A549 (cell line): ENCODE data around the gene TFEB.

Source experiments
- FOSL2 ChIP-seq, 2 experiments: fragments of 450-650 bp in 1 of 2; fragments of >200 bp in 1 of 2; sonication (Bioruptor Twin) in 1 of 2; formaldehyde crosslinking; IDR thresholded peaks; 2 replicates each; pipeline versions ENCODE4 v1.5.0 to v1.6.1; 2016 to 2020; ENCODE audit warnings: mild to moderate bottlenecking in 1 of 2, moderate library complexity in 1 of 2
- JUNB ChIP-seq: fragments of >200 bp; sonication (Bioruptor Twin); formaldehyde crosslinking; IDR thresholded peaks from 2 replicates; pipeline ENCODE4 v1.6.1; 2016
- MAFK ChIP-seq: fragments of 450-650 bp; IDR thresholded peaks from 2 replicates; pipeline ENCODE4 v1.6.1; 2014; ENCODE audit not compliant: partially characterized antibody
- MAZ ChIP-seq: fragments of 150-350 bp; IDR thresholded peaks from 2 replicates; pipeline ENCODE4 v1.6.1; 2014; ENCODE audit warnings: antibody characterized with exemption, low read depth, low read length, borderline replicate concordance
- POLR2A ChIP-seq: IDR thresholded peaks from 2 replicates; pipeline ENCODE4 v1.6.1; 2012; ENCODE audit warnings: mild to moderate bottlenecking, low read length
- POLR2AphosphoS2 ChIP-seq: conservative IDR thresholded peaks from 2 replicates; pipeline ENCODE4 v1.6.1; 2012; ENCODE audit warnings: low read length, improper control_type of control experiment, inconsistent platforms
- RFX5 ChIP-seq: fragments of 450-650 bp; IDR thresholded peaks from 2 replicates; pipeline ENCODE4 v1.7.1; 2014; ENCODE audit warnings: antibody characterized with exemption, mild to moderate bottlenecking, moderate library complexity
- TF ChIP-seq, protein P1 (sequence below): IDR thresholded peaks from 2 replicates; pipeline ENCODE4 v1.6.1; 2012
- TF ChIP-seq, protein P2 (sequence below): fragments of >200 bp; sonication (Bioruptor Twin); formaldehyde crosslinking; IDR thresholded peaks from 3 replicates; pipeline ENCODE4 v1.5.1; 2016
- TF ChIP-seq, protein P3 (sequence below): fragments of 250-450 bp; sonication (Bioruptor Pico); IDR thresholded peaks from 2 replicates; pipeline ENCODE4 v1.5.0; 2021; ENCODE audit warnings: mild to moderate bottlenecking, moderate library complexity, borderline replicate concordance

DNA sequence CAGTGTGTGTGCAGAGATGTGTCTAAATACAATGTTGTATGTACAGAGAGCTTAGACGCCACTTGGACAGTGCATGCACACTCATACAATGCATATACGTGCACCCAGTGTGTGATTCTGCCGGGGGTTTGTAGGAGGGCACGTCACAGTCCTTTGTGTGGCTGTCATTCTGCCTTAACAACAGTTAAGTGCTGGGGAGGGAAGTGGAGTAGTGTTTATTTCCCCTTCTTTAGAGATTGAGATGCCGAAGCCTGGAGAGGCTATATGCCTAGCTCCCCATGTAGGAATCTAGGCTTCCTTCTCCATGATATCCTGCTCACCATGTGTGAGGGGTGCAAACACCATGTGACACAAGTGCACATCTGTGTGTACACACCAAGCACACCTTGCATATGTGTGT lies 59.0 kb downstream of the TFEB start:
- TF ChIP-seq, protein P1, sequence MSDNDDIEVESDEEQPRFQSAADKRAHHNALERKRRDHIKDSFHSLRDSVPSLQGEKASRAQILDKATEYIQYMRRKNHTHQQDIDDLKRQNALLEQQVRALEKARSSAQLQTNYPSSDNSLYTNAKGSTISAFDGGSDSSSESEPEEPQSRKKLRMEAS, result no peak
- TF ChIP-seq POLR2A (no peak), MAFK (no peak), FOSL2 (IDR thresholded peaks at IDR 0.05) (no peak), FOSL2 (CRISPR knock-in tag; IDR thresholded peaks at IDR 0.05) (no peak), POLR2AphosphoS2 (no peak), MAZ (no peak), JUNB (no peak), RFX5 (no peak)
- TF ChIP-seq, protein P2, sequence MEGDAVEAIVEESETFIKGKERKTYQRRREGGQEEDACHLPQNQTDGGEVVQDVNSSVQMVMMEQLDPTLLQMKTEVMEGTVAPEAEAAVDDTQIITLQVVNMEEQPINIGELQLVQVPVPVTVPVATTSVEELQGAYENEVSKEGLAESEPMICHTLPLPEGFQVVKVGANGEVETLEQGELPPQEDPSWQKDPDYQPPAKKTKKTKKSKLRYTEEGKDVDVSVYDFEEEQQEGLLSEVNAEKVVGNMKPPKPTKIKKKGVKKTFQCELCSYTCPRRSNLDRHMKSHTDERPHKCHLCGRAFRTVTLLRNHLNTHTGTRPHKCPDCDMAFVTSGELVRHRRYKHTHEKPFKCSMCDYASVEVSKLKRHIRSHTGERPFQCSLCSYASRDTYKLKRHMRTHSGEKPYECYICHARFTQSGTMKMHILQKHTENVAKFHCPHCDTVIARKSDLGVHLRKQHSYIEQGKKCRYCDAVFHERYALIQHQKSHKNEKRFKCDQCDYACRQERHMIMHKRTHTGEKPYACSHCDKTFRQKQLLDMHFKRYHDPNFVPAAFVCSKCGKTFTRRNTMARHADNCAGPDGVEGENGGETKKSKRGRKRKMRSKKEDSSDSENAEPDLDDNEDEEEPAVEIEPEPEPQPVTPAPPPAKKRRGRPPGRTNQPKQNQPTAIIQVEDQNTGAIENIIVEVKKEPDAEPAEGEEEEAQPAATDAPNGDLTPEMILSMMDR, result no peak
- TF ChIP-seq, protein P3, sequence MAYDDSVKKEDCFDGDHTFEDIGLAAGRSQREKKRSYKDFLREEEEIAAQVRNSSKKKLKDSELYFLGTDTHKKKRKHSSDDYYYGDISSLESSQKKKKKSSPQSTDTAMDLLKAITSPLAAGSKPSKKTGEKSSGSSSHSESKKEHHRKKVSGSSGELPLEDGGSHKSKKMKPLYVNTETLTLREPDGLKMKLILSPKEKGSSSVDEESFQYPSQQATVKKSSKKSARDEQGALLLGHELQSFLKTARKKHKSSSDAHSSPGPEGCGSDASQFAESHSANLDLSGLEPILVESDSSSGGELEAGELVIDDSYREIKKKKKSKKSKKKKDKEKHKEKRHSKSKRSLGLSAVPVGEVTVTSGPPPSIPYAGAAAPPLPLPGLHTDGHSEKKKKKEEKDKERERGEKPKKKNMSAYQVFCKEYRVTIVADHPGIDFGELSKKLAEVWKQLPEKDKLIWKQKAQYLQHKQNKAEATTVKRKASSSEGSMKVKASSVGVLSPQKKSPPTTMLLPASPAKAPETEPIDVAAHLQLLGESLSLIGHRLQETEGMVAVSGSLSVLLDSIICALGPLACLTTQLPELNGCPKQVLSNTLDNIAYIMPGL (CRISPR knock-in tag), result no peak
